Memory B cell (primary cell): ENCODE results near the gene GTF2IRD2.
"Not testable (repeated sequence)": the region's sequence is repeated elsewhere in the genome, so short reads cannot be mapped to it uniquely, and the experiment has no call there.

ENCODE experiments used
- ATAC-seq: fragments of 150-1000 bp; cut with Tn5 transposase; 2 replicates; pipeline ENCODE4 v1.10.0; 2021; ENCODE audit warnings: low read depth, mild to moderate bottlenecking, moderate library complexity
- DNase-seq, 2 donors: peaks; one replicate each; pipeline ENCODE4 v3.0.0; 2022; ENCODE audit warnings: low spot score in 2 of 2
- H3K27ac Mint-ChIP-seq: one replicate; pipeline ENCODE4 v1.8.0; 2022; ENCODE audit warnings: mild to moderate bottlenecking, moderate library complexity, mixed read lengths
- H3K27me3 Mint-ChIP-seq: one replicate; pipeline ENCODE4 v1.8.0; 2022; ENCODE audit warnings: mixed read lengths
- H3K36me3 Mint-ChIP-seq: one replicate; pipeline ENCODE4 v1.8.0; 2022; ENCODE audit warnings: mild to moderate bottlenecking, mixed read lengths
- H3K4me1 Mint-ChIP-seq: one replicate; pipeline ENCODE4 v1.8.0; 2022; ENCODE audit warnings: mixed read lengths
- H3K4me3 Mint-ChIP-seq: one replicate; pipeline ENCODE4 v1.8.0; 2022; ENCODE audit warnings: mild to moderate bottlenecking, moderate library complexity, mixed read lengths
- H3K9me3 Mint-ChIP-seq: one replicate; pipeline ENCODE4 v1.8.0; 2022; ENCODE audit warnings: mixed read lengths

GTF2IRD2 gene

DNA sequence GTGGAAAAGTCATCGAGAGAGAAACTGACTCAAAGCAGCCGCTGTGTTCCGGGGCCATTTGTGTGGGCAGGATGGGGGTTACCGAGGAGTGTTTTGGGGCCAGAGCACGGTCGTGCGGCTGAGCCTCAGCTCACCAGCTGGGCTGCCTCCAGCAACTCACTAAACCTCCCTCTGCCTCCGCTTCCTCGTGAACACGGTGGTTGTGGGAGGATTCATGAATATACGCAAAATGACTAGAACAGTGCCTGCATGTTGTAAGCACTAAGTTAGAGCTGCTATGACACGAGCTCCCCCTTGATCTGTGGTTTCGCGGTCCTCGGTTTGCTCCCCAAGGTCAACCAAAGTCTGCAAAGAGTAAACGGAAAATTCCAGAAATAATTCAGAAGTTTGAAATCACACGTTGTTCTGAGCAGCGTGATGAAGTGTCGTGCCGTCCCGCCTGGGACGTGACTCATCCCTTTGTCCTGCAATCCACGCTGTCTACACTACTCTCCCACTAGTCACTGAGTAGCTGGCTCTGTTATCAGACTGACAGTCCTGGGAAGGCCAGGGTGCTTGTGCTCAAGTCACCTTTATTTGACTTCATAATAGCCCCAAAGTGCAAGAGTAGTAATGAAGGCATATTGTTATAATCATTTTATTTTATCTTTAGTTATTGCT, 31.1 kb downstream of the GTF2IRD2 start:
- DNase-seq, H3K4me3 Mint-ChIP-seq, H3K27me3 Mint-ChIP-seq, H3K27ac Mint-ChIP-seq, H3K9me3 Mint-ChIP-seq, H3K4me1 Mint-ChIP-seq, H3K36me3 Mint-ChIP-seq: not testable (repeated sequence)
- peak; percentile 27 for ATAC-seq

GRCh38 chr7:74815882-74816281, 35.5 kb downstream of the GTF2IRD2 start:
- not testable (repeated sequence) for H3K4me3 Mint-ChIP-seq, H3K9me3 Mint-ChIP-seq, H3K27me3 Mint-ChIP-seq, H3K4me1 Mint-ChIP-seq, H3K27ac Mint-ChIP-seq, H3K36me3 Mint-ChIP-seq
- peak in 1 of 2 donors; percentile 21 for DNase-seq
- peak; percentile 91 for ATAC-seq

- H3K4me3 Mint-ChIP-seq, DNase-seq, H3K9me3 Mint-ChIP-seq, H3K27me3 Mint-ChIP-seq, H3K36me3 Mint-ChIP-seq, H3K27ac Mint-ChIP-seq, ATAC-seq, H3K4me1 Mint-ChIP-seq: not testable (repeated sequence)
Observed at GRCh38 chr7:74798644-74799043, 52.8 kb downstream of the GTF2IRD2 start.

DNA sequence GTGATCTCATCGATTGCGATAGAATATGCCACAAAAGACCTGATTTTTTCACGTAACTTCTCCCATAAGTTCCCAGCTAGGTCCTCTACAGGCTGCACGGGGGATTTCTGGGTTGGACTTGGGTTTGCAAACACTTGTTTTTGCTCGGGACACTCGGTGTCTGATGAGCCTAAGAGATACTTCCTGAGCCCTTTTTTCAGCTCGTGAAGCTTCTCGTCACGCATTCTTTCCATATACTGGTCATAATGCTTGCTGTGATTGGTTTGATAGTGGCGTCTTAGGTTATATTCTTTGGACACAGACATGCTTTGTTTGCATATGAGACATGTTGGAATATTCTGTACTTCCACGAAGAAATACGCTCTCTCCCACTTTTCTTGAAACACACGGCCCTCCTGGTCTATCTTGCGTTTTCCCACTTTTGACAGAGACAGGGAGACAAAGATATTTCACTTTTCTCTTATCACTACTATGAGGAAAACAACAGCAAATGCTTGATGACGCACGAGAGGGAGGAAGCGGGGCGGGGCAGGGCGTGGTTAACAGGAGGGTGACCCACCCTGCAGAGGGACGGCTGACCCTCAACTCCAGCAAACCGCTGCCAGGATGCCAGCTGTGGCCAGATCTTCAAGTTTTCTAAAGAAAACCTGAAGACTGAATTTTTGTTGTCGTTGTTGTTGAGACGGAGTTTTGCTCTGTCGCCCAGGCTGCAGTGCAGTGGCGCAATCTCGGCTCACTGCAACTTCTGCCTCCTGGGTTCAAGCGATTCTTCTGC, 53.4 kb downstream of the GTF2IRD2 start:
- H3K27ac Mint-ChIP-seq, H3K9me3 Mint-ChIP-seq, H3K4me3 Mint-ChIP-seq, H3K36me3 Mint-ChIP-seq, ATAC-seq, H3K27me3 Mint-ChIP-seq, DNase-seq, H3K4me1 Mint-ChIP-seq: not testable (repeated sequence)

GRCh38 chr7:74789200-74789736, 62.1 kb downstream of the GTF2IRD2 start:
- not testable (repeated sequence) for DNase-seq, H3K4me3 Mint-ChIP-seq, H3K4me1 Mint-ChIP-seq, H3K27ac Mint-ChIP-seq, H3K9me3 Mint-ChIP-seq, H3K27me3 Mint-ChIP-seq, H3K36me3 Mint-ChIP-seq
- peak; percentile 3 for ATAC-seq

DNA sequence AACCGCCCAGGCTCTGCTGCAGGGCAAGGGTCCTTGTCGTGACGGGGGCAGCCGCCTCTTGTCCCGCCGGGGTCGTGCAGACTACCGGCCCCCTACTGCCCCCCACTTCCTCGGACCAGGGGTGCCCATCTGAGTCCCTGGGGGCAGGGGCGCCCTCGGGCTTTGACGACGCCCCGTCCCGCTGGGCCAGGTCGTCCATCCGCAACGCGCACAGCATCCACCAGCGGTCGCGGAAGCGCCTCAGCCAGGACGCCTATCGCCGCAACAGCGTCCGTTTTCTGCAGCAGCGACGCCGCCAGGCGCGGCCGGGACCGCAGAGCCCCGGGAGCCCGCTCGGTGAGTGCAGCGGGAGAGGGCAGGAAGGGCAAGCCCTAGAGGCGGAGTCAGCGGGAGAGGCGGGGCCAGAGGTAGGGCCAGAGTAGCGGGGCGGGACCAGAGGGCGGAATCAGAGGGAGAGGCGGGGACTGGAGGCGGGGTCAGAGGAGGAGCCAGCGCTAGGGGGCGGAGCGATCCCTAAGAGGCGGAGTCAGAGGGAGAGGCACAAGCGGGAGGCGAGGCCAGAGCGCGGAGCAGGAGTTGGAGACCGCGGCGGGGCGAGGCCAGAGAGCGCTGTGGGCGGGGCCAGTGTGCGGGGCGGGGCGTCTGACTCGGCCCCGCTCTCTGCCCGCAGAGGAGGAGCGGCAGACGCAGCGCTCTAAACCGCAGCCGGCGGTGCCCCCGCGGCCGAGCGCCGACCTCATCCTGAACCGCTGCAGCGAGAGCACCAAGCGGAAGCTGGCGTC, 62.8 kb downstream of the GTF2IRD2 start:
- peak overlapping the region; percentile 59 for H3K4me3 Mint-ChIP-seq
- ATAC-seq (peak; percentile 84), DNase-seq (peak; percentile 98 to 100)
- H3K9me3 Mint-ChIP-seq, H3K36me3 Mint-ChIP-seq, H3K27me3 Mint-ChIP-seq, H3K27ac Mint-ChIP-seq, H3K4me1 Mint-ChIP-seq: not testable (repeated sequence)

- ATAC-seq, H3K4me3 Mint-ChIP-seq, H3K4me1 Mint-ChIP-seq, H3K27ac Mint-ChIP-seq, H3K36me3 Mint-ChIP-seq, H3K27me3 Mint-ChIP-seq, DNase-seq, H3K9me3 Mint-ChIP-seq: not testable (repeated sequence)
Observed at GRCh38 chr7:74783595-74783994, 67.8 kb downstream of the GTF2IRD2 start.

DNA sequence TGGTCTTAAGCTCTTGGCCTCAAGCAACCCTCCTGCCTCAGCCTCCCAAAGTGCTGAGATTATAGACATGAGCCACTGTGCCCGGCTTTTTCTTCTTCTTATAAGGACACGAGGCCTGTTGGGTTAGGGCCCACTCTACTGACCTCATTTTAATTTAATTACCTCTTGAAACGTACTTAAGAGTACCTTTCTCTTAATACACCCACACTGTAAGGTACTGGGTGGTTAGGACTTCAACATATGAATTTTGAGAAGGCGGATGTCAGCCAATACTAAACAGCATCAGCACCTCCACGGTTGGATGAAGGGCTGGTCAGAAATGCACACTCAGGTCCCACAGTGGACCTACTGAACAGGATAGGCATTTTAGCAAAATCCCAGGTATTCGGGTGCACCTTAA, 69.7 kb downstream of the GTF2IRD2 start:
- not testable (repeated sequence) for H3K4me1 Mint-ChIP-seq, ATAC-seq, H3K27ac Mint-ChIP-seq, H3K27me3 Mint-ChIP-seq, DNase-seq, H3K36me3 Mint-ChIP-seq, H3K4me3 Mint-ChIP-seq, H3K9me3 Mint-ChIP-seq

- not testable (repeated sequence) for ATAC-seq, H3K36me3 Mint-ChIP-seq, H3K27me3 Mint-ChIP-seq, H3K9me3 Mint-ChIP-seq, H3K27ac Mint-ChIP-seq, DNase-seq, H3K4me3 Mint-ChIP-seq, H3K4me1 Mint-ChIP-seq
Observed at GRCh38 chr7:74779053-74779452, 72.4 kb downstream of the GTF2IRD2 start.

DNA sequence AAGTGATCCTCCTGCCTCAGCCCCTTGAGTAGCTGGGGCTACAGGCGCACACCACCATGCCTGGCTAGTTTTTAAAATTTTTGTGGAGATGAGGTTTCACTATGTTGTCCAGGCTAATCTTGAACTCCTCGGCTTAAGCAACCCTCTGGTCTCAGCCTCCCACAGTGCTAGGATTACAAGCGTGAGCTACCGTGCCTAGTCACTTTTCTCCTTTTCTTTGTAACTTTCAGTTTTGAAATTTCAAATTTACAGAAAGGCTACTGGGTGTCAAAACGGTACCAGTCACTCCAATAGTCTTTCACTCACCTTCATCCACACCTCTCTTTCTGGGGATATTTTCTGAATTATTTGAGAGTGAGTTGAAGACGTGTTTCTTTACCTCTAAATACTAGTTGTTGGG, 76.3 kb downstream of the GTF2IRD2 start:
- H3K9me3 Mint-ChIP-seq, H3K36me3 Mint-ChIP-seq, H3K4me3 Mint-ChIP-seq, DNase-seq, H3K27ac Mint-ChIP-seq, H3K27me3 Mint-ChIP-seq, ATAC-seq, H3K4me1 Mint-ChIP-seq: not testable (repeated sequence)

DNA sequence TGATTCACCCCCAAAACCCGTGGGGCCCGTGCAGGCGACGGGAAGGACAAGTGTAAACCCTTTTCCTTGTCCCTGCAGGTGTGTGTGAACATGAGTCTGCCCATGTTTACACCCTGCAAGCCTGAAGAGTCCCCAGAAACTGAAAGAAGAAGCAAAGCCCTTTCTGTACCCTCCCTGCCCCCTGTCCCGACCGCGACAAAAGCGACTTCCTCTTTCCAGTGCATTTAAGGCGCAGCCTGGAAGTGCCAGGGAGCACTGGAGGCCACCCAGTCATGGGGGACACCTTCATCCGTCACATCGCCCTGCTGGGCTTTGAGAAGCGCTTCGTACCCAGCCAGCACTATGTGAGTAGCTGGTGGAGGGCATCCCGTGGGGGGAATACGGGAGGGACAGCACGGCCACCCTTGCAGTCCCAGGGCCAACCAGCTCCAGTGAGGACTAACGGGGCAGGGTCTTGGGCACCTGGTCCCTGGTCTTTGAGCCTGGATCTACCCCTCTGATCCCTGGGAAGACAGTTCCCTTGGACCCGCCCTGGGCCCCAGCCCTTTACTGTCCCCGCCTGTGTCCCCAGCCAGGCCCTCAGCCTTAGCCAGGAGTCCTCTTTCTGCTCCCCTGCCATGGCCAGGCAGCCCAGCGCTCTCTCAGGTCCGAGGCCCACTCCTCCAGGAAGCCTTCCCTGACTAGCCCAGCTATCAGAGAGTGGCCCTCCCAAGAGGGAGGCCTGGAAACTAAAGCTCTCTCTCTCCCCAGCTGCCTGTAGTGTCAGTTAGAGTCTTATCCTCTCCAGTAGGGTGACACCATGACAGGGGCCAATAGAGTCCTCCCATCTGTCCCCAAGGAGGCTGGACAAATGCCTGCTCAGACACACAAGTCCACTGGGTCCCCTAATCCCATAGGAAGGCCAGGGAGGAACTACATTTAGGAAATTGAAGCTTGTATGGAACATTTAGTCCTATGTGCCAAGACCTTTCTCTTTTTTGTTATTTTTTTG, 77.3 kb downstream of the GTF2IRD2 start, which contains the start of gene NCF1:
Gene NCF1, plus strand, starts transcription at position 252 of the 991 bp plus-strand sequence. Its CDS starts 21 bp downstream, at position 273.
- not testable (repeated sequence) for H3K4me1 Mint-ChIP-seq

DNA sequence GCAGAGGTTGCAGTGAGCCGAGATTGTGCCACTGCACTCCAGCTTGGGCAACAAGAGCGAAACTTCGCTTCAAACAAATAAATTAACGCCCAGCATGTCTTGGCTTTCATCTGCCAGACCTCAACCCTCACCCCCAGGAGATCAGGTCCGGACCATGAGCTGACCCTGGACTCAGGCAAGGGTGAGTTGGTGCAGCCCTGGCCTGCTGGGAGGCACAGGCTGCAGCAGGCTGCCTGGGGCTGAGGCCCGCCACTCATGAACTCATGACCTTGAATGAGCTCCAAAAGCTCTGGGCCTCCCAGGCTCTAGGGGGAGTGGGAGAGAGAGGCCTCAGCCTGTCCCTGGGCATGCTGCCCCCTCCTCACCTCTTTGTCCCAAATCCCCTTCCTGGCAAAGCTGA, 79.3 kb downstream of the GTF2IRD2 start:
- H3K27me3 Mint-ChIP-seq, H3K4me3 Mint-ChIP-seq, H3K36me3 Mint-ChIP-seq, ATAC-seq, H3K4me1 Mint-ChIP-seq, DNase-seq, H3K9me3 Mint-ChIP-seq, H3K27ac Mint-ChIP-seq: not testable (repeated sequence)

More for the DNA sequence above, 77.3 kb downstream of the GTF2IRD2 start, which contains the start of gene NCF1:
- H3K4me3 Mint-ChIP-seq, H3K36me3 Mint-ChIP-seq, DNase-seq, H3K27ac Mint-ChIP-seq, H3K9me3 Mint-ChIP-seq, H3K27me3 Mint-ChIP-seq: not testable (repeated sequence)
- ATAC-seq = peak; percentile 97

- not testable (repeated sequence) for H3K27ac Mint-ChIP-seq, H3K27me3 Mint-ChIP-seq
Observed at GRCh38 chr7:74770062-74770461, 81.3 kb downstream of the GTF2IRD2 start.

More at GRCh38 chr7:74770062-74770461, 81.3 kb downstream of the GTF2IRD2 start:
- H3K4me3 Mint-ChIP-seq, DNase-seq, H3K36me3 Mint-ChIP-seq, H3K9me3 Mint-ChIP-seq, H3K4me1 Mint-ChIP-seq, ATAC-seq: not testable (repeated sequence)
